Suppressor macrophage (primary cell): ENCODE measurements around the gene ALG13.
"Not testable (repeated sequence)": the region's sequence is repeated elsewhere in the genome, so short reads cannot be mapped to it uniquely, and the experiment has no call there.

ENCODE experiments used
- DNase-seq, 4 experiments: peaks; one replicate each; pipeline ENCODE4 v3.0.0-alpha.2; 2020 to 2022

Gene ALG13

GRCh38 chrX:111759686-111760085, 78.7 kb downstream of the ALG13 start:
- no peak for DNase-seq

- no peak for DNase-seq
These were observed 80.7 kb downstream of the ALG13 start for GRCh38 chrX:111761578-111762135.

- no peak for DNase-seq
These were observed 97.6 kb downstream of the ALG13 start for GRCh38 chrX:111778591-111778990.

GRCh38 chrX:111779582-111779981, 98.6 kb downstream of the ALG13 start:
- DNase-seq, result peak; percentile 51 to 83 (median 66)

GRCh38 chrX:111784667-111785066, 103.7 kb downstream of the ALG13 start:
- DNase-seq, result no peak

GRCh38 chrX:111790054-111790453, 109.1 kb downstream of the ALG13 start:
- not testable (repeated sequence) for DNase-seq
